KOPT-K1 (cell line): ENCODE results near the gene ANO2.

Source experiments
- H3K27ac ChIP-seq: fragments of 200-600 bp; sonication (generic); 2 replicates; pipeline ENCODE4 v1.5.1; 2016; ENCODE audit warnings: antibody characterized with exemption, mild to moderate bottlenecking, low read depth, low read length; ENCODE audit not compliant: poor library complexity, severe bottlenecking
- H3K36me3 ChIP-seq: fragments of 200-600 bp; sonication (generic); 2 replicates; pipeline ENCODE4 v1.5.1; 2017; ENCODE audit warnings: antibody characterized with exemption, mild to moderate bottlenecking, low read length, moderate library complexity; ENCODE audit not compliant: insufficient read depth
- H3K9me3 ChIP-seq: fragments of 200-600 bp; sonication (generic); 2 replicates; pipeline ENCODE4 v1.5.1; 2017; ENCODE audit warnings: antibody characterized with exemption, low read length, mild to moderate bottlenecking; ENCODE audit not compliant: insufficient read depth, poor library complexity, severe bottlenecking

Gene ANO2

GRCh38 chr12:5912437-5913334 is 32.4 kb downstream of the ANO2 start:
- Histone ChIP-seq H3K9me3 (no peaks in the 10 kb centered on the region), H3K27ac (no peak overlapping the region)

DNA sequence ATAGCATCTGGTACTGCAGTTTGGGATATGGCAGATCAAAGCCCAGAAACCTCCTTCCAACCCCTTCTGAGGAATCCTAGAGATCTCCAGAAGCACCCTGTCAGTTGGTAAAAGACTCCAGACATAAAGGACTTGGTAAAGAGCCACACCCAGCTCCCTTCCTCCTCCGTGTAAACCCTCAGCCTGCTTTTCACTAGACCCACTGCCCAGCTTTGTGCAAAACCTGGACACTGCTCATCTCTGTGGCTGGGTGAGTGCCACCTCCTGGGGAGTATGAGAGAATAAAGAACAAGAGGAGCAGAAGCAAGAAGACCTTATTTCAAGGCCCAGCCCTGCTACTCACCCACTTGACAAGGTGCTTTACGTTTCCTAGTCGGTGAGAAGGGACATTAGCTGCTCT is 33.0 kb downstream of the ANO2 start:
- H3K27ac ChIP-seq = no peak overlapping the region
- H3K9me3 ChIP-seq = no peaks in the 10 kb centered on the region
- H3K36me3 ChIP-seq = no peaks in the 10 kb centered on the region

More at GRCh38 chr12:5912437-5913334, 32.4 kb downstream of the ANO2 start:
- no peaks in the 10 kb centered on the region for H3K36me3 ChIP-seq

- Histone ChIP-seq H3K36me3 (no peaks in the 10 kb centered on the region), H3K9me3 (no peaks in the 10 kb centered on the region), H3K27ac (no peak overlapping the region)
These were observed 34.1 kb downstream of the ANO2 start for GRCh38 chr12:5910790-5911548.

DNA sequence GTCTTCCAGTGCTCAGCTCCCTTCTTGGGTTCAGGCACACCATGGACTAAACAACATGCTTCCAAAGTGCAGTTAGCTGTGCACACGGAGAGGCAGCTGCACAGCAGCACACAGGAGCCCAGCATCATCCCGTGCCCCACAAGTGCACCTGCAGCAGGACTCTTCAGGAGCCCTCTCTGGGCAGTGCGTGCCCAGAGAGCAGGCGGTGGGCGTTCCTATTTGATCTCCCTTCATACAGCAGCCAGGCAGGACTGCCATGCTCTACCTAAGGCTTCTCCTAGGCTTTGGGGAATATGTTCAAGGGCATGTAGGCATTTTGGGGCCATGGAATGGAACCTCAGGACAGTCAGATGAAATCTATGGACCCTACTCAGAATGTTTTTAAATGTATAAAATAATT is 35.5 kb downstream of the ANO2 start:
- no peaks in the 10 kb centered on the region for H3K9me3 ChIP-seq
- no peaks in the 10 kb centered on the region for H3K36me3 ChIP-seq
- H3K27ac ChIP-seq = no peak overlapping the region

DNA sequence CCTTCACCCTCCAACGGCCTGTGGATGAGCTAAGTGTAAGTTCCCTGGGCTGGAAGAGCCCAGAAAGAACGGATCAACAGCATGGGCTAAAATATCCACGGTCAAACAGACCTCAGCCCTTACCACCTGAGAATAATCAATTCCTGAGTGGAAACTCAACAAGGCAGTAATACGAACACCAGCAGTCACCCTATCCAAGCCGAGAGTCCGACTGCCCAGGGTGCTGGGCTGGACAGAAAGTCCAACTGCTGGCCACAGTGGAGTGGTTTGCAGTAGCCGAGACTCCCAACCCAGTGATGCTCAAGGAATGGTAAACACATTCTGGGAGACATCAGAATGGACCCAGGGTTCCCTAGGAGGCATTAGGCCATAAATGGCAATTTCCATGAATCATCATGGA is 36.8 kb downstream of the ANO2 start:
- H3K36me3 ChIP-seq = no peaks in the 10 kb centered on the region
- H3K27ac ChIP-seq = no peak overlapping the region
- H3K9me3 ChIP-seq = no peaks in the 10 kb centered on the region

GRCh38 chr12:5907807-5908206 is 37.3 kb downstream of the ANO2 start:
- Histone ChIP-seq H3K9me3 (no peaks in the 10 kb centered on the region), H3K27ac (no peak overlapping the region), H3K36me3 (no peaks in the 10 kb centered on the region)

GRCh38 chr12:5905757-5906156 is 39.3 kb downstream of the ANO2 start:
- Histone ChIP-seq H3K9me3 (no peaks in the 10 kb centered on the region), H3K27ac (no peak overlapping the region), H3K36me3 (no peaks in the 10 kb centered on the region)

- no peaks in the 10 kb centered on the region for H3K36me3 ChIP-seq
- H3K9me3 ChIP-seq = no peaks in the 10 kb centered on the region
- H3K27ac ChIP-seq = no peak overlapping the region
These were observed 40.1 kb downstream of the ANO2 start for GRCh38 chr12:5904969-5905368.

GRCh38 chr12:5904441-5904840 is 40.6 kb downstream of the ANO2 start:
- Histone ChIP-seq H3K36me3 (no peaks in the 10 kb centered on the region), H3K9me3 (no peaks in the 10 kb centered on the region), H3K27ac (no peak overlapping the region)

GRCh38 chr12:5902736-5903135 is 42.3 kb downstream of the ANO2 start:
- Histone ChIP-seq H3K9me3 (no peaks in the 10 kb centered on the region), H3K36me3 (no peaks in the 10 kb centered on the region), H3K27ac (no peak overlapping the region)

DNA sequence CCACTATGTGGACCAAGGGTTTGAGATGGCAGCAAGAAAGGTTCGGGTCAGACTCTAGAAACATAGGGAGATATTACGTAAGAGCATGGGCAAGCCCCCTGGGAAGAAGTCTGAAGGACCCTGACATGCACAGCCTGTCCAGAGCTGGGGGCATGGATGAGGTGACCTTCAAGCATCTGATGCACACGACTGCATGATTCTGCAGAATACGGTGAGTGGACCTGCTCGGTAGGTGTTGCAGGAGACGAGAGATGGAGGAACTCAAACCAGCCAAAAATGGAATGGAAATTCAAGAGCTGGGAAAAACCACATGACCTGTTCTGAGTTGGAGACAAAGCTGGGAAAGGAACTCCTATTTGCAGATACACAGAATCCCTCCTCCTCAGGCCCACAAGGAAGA is 43.6 kb downstream of the ANO2 start:
- Histone ChIP-seq H3K27ac (no peak overlapping the region), H3K36me3 (no peaks in the 10 kb centered on the region), H3K9me3 (no peaks in the 10 kb centered on the region)

DNA sequence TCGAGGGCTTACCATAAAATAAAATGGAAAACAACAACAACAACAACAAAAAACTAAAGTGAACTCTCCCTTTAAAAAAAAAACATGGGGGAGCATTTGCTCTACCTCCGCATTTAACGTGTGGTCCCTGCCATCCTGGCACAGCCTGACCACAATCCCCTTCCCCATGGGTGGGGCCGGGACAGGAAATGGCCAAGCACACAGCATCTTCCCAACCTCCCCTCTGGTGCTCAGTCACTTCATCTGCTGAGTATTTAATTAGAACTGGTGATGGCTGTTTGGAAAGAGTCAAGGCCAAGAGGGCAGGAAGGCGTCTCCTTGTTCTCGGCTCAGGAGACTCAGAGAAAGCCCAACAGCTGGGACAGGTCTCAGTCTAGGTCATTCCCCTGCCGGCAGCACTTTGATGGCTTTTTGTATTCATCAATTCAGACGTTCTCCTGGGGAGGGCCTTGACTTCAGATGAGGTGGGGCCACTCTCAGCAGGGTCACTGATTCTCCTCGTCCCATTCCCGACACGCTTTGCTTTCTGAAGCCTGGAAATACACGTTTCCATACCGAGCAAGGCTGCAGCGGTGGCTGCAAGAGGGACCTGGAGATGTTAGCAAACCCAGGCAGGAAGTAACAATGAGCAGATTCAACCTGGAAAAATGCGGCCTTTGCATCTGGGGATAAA is 44.4 kb downstream of the ANO2 start:
- Histone ChIP-seq H3K36me3 (no peaks in the 10 kb centered on the region), H3K9me3 (no peaks in the 10 kb centered on the region), H3K27ac (no peak overlapping the region)

- no peaks in the 10 kb centered on the region for H3K36me3 ChIP-seq
- H3K27ac ChIP-seq = no peak overlapping the region
- no peaks in the 10 kb centered on the region for H3K9me3 ChIP-seq
These were observed 45.0 kb downstream of the ANO2 start for GRCh38 chr12:5900076-5900475.

- Histone ChIP-seq H3K9me3 (no peaks in the 10 kb centered on the region), H3K36me3 (no peaks in the 10 kb centered on the region), H3K27ac (no peak overlapping the region)
These were observed 45.4 kb downstream of the ANO2 start for GRCh38 chr12:5899675-5900074.

DNA sequence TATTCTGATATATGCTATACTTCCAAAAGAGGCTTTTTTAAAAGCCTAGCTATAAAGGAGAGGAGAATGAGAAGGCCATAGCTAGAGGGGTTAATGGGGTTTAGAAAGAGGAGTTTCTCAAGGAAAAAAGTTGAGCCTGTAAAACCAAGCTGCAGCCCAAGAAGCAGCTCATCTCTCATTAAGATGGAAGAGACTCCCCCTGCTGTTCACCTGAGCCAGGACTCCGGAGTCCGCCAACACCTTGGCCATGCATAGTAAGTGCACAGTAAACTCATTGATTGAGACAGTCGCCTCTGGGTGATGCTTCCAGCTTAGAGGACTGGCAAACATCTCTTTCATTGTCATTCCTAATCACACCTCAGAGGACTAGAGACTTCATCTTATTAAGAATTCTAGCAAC is 46.2 kb downstream of the ANO2 start:
- Histone ChIP-seq H3K27ac (no peak overlapping the region), H3K9me3 (no peaks in the 10 kb centered on the region), H3K36me3 (no peaks in the 10 kb centered on the region)
